Jurkat, Clone E6-1 (cell line): ENCODE data around the gene SULT1C4.

Source experiments
- DNase-seq: peaks from one replicate; pipeline ENCODE4 v3.0.0-alpha.2; 2011; ENCODE audit warnings: low read depth, low spot score
- H3K4me3 ChIP-seq: 2 replicates; pipeline ENCODE4 v1.5.1; 2011; ENCODE audit warnings: mild to moderate bottlenecking, low read length, control low read depth, moderate library complexity

The SULT1C4 gene

DNA sequence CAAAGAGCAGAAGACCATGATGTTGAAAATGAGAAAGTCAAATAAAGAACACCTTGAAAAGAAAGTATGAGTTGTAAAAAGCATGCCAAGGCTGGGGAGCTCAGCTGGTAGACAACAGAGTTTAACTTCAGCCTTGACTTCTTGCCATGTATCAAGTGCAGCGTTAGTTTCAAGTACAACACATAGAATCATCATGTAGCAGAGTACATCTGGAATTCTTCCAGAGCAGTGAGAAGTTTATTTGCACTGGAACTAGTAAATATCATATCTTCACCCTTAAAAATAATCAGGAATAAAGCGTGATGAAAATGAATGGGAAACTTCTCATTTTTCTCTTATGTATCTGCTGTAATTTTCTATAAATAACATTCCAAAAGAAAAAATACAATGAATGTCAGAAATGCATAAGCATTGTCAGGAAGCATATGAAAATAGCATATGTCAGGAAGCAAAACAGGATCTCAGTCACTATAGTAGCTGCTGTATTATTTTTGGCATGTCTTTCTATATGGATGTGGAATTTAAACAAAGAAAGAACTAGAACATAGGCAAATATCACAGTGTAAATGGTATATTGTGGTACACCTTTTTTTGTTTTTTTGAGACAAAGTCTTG lies 10.1 kb upstream of the SULT1C4 start:
- DNase-seq = no peak
- H3K4me3 ChIP-seq = no peak overlapping the region

DNA sequence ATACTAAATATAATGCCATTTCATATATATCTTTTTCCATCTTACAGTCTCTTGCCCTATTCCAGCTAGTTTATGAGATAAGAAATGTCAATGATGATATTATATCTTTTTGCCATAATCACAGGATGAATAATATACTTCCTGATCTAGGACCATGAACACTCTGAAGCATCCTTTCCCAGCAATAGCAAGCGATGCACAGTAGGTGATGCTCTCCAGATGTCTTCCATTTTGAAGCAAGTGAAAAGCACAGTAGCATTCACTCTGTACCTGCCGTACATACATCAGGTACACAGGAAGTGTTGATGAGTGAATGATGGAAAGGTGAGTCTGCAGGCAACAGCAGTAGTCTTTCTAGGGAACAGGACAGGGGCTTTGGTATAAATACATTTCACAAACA lies 8.6 kb upstream of the SULT1C4 start:
- no peak for DNase-seq

DNA sequence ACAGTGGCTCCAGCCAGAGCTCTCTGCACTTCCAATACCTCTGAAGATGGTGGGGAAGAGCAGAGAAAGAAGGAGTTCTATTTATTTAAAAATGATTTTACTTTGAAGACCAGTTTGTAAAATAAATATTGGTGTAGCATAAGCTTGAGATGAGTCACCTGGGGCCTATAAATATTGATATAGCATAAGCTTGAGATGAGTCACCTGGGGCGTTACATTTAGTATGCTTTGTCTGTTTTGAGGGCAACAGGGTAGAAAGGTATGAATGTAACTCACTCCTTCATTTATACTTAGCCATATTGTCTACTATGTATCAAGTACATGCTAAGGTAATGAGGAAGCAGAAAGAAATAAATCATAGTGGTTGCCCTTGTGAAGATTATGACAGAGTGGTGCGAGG lies 7.7 kb upstream of the SULT1C4 start:
- no peak for DNase-seq
- H3K4me3 ChIP-seq = no peak overlapping the region

More for the DNA sequence above, 8.6 kb upstream of the SULT1C4 start:
- H3K4me3 ChIP-seq = no peak overlapping the region

DNA sequence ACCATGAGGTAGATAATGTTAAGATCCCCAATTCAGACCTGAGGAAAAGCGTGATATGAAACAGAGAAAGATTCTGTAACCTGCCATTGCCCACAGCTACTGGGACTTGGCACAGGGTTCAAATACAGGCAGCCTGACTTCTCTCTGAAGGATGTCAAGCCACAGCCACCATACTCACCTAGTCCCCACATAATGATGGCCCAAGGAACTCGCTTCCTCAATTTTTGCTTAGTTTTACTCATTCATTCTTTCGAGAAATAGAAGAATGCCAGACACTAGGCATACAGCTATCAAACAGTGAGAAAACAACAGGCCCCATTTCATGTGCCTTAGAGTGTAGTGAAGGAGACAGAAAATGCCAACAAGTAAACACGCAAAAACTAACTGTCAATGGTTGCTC lies 980 bp upstream of the SULT1C4 start:
- DNase-seq = no peak

DNA sequence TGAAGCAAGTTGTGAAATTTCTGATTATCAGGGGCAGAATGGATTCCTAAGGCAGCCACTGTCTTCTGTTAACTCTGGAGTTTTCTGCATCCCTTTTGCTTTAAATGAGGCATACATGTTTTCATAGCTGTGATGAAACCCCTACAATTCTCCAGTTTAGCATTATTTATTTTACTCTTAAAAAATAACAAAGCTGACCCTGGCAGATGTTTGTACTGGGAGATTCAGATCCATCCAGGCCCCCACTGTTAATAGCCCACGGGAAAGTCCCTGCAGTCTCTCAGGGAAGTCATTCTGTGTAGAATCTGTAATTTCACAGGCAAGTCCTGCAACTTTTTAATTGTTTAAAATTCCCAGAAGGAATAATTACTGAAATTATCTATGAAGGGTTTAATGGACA lies 353 bp upstream of the SULT1C4 start:
- DNase-seq = no peak
- no peak overlapping the region for H3K4me3 ChIP-seq

More for the DNA sequence above, 980 bp upstream of the SULT1C4 start:
- no peak overlapping the region for H3K4me3 ChIP-seq

DNA sequence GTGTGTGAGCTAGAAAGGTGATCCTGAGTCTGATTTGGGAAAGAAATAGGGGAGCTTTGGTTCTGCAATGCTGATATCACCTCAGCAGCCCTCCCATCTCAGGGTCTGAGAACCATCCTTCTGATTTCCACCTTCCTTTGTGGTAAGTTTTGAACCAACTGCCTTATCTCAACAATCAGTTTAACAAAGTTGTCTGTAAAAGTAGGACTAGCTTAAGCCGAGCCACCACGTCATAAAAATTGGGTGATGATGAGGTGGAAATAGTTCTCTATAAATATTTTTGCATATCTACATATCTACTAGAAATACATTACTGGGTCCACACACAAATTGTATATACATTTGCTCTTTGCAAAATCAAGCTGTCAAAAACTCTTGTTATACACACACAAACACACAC lies 1.1 kb downstream of the SULT1C4 start:
- DNase-seq = no peak
- no peak overlapping the region for H3K4me3 ChIP-seq

DNA sequence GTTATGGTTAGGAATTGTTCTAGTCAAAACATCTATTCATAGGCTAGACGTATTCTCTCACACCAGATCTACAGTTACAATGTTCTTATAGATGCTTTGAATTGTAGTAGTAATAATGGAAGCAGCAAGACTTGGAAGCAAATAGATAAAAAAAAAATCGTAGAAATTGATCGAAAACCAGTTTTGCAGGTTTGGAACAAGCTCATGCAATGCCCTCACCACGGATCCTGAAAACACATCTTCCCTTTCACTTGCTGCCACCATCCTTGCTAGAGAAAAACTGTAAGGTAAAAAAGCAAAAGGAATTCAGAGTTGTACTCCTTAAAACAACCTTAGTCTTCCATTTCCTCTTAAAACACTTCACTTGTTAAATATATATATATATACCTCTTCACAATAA lies 4.4 kb downstream of the SULT1C4 start:
- DNase-seq = no peak
- H3K4me3 ChIP-seq = no peak overlapping the region

DNA sequence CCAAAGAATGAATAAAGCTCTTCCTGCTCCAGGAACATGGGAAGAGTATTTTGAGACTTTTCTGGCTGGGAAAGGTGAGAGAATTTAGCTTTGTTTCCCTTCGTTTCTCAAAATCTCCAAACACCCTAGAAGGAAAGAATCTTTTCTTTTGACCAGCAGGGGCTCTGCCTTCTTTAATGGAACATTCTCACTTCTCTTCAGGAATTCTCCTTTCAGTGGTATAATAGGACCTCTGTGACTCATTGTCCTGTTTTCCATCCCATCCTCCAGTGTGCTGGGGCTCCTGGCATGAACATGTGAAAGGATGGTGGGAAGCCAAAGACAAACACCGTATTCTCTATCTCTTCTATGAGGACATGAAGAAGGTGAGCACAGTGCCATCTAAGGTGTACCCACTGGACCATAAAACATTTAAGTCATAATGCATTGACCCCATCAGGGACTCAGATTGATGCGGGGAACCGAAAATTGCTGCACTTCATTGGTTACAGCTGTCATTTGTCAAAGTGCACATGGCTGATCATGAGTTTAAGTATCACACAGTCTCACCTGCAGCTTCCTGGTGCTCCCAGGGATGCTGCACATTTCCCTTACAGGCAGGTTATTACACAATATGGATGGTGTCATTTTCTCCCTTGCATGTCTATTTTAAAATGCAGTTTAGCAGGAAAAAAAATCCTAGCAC lies 5.5 kb downstream of the SULT1C4 start:
- no peak for DNase-seq
- no peak overlapping the region for H3K4me3 ChIP-seq

DNA sequence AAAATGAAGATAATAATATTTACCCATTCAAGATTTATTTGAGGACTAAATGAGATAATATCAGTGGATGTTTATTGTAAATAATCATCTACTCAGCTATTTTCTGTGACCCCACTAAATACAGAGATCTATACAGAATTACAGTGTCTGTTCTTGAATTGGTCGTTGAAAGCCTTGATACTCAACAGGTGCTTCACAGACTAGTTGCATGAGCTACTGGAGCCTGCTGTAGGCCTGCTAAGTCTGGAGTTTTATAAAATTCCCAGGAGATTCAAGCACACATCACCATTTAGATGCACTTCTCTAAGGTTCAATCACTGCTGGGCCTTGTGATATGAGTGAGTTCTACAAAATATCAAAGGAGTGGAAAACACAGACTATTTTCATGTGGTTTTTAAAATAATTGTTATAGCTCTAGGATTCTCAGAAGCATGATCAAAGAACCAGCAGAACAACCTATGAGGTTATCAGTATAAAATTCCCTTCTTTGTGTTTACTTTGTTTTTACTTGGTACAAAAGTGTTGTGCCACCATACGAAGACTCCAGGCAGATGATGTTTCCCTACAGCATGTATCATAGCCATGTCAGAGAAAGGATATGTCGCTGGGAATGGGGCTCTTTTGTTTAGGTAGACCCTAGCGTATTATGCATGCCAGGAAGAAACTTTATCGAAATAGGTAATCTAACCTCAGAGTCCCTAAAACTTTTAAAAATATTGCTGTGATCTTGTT lies 7.1 kb downstream of the SULT1C4 start:
- DNase-seq = no peak
- H3K4me3 ChIP-seq = no peak overlapping the region

DNA sequence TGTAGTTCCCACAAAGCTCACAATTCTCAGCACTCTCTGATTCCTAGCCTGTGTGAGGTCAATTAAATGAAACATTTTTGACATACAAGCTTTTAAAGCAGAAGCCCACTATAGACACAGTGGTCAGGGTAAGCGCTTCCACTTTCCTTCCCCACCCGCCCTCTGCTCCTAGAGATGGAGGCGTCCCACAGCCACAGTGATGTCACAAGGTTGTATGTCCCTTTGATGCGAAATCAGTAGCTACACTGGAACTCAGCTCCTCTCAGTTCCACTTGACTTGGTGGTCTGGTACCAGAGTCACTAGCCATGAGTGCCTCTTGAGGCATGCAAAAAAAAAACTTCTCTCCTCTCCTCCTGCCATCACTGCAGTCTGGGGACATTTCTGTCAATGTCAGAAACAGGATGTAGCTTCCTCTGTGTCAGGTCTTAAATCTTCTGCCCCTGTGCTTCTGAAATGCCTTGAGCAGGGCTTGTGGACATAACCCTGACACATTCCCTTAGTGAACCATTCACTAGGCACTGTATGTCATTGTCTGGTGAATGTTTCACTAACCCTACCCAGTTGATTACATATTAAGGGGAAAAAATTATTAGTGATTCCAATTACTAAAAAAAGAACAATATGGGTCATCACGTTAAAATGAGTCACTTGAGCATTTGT lies 7.8 kb downstream of the SULT1C4 start:
- no peak overlapping the region for H3K4me3 ChIP-seq
- no peak for DNase-seq

DNA sequence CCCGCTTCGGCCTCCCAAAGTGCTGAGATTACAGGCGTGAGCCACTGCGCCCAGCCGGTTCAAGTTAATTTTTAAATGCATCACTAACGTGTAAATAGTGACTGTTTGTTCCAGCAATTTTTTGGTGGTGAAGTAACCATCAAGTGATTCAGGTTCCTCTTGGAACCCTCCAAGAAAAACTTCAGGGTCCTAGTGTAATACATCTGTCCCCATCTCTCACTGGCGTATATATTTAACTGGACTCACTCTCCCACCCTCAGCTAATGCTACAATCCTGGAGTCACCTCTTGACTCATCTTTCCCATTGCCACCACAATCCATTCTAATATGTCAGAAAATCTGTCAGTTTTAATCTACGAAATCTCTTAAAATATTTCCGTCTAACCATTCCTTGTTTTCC lies 10.3 kb downstream of the SULT1C4 start:
- DNase-seq = no peak

DNA sequence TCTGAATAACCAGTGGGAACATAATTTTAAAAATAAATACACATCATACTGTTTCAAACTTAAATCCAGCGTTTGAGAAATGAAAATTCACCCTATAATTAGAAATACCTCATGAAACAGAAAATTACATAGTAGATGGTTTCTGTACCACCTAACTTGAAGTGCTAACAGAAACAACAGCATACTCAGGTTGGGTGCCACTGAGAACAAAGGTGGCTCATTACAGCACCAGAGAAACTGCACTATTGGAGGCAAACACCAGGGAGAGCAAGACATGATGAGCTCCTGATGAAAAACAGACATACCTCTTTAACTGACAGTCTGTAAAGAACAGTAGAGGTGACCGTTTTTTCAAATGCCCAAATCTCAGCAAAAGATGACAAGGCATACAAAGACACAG lies 12.6 kb downstream of the SULT1C4 start:
- H3K4me3 ChIP-seq = no peak overlapping the region
- no peak for DNase-seq

More for the DNA sequence above, 10.3 kb downstream of the SULT1C4 start:
- H3K4me3 ChIP-seq = no peak overlapping the region

DNA sequence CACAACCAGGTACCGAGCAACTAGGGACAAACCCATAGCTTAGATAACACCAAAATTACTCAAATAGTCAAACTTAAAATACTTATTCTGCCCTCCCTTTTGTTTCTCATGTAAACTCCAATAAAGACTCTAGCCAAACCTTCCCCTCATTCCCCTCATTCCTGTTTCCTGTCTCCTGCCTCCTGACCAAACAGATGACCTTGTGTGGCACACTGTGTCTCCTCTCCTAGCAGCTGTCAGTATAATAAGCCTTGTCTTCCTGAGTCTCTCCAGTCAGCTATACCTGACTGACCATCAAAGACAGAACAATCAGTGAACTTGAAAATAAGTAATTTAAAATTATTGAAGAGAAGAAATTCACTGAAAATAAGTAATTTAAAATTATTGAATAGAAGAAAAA lies 14.3 kb downstream of the SULT1C4 start:
- no peak overlapping the region for H3K4me3 ChIP-seq
- DNase-seq = no peak

DNA sequence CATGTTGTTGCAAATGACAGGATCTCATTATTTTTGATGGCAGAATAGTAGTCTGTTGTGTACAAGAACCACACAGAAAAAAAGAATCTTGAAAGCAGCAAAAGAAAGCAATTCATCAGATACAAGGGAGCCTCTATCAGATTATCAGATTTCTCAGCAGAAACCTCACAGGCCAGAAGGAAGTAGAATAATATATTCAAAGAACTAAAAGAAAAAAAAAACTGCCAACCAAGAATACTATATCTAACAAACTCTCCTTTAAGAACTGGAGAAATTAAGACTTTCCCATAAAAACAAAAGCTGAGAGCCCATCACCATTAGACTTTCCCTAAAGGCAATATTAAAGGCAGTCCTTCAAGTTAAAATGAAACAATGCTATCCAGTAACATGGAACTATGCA lies 15.4 kb downstream of the SULT1C4 start:
- no peak for DNase-seq
- no peak overlapping the region for H3K4me3 ChIP-seq

DNA sequence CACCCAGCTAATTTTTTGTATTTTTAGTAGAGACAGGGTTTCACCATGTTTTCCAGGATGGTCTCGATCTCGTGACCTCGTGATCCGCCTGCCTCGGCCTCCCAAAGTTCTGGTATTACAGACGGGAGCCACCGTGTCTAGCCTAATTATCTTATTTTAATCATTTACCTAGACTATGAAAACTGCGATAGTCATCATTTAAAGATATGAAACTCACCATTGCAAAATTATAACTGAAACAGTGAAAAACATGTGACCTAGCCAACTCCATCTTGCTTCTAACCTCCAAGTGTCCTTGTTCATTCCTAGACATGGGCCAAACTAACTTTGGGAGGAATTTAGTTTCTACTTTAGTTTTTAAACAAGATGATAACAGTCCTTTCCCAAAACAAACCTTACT lies 17.4 kb downstream of the SULT1C4 start:
- no peak overlapping the region for H3K4me3 ChIP-seq
- no peak for DNase-seq

DNA sequence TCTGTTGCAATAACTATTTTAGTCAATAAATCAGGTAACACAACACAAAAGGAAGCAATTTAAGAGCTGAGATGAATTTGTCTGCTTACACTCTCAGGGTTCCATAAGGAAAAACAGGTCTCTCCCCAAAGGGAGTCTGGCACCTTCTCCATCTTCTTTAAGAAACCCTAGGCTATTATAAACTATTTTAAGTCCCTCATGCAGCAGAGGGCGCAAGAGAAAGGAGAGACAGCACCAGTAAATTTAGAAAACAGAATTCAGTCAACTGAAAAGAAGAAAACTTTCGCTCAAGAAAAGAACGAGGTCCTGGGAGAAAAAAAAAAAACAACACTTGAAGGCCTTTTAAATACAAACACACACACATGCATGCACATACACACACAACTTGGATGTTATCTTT lies 19.1 kb downstream of the SULT1C4 start:
- peak; percentile 15 for DNase-seq

DNA sequence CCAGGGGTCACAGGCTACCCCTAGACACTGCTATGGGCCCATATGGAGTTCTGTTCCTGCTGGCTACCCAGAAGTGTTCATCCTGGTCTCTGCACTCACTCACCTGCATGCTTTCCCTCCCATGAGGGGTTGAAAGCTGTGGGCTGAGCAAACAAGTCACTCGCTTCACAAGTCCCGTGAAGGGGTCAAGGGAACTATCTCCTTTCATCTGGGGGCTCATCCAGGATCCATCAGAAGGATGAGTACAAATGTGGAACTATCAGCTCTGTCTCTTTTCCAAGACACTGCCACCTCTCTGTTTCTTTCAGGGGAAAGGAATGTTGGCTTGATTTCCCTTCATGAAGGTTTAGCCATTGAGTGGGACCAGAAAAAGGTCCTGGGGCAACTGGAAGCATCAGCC lies 21.7 kb downstream of the SULT1C4 start:
- H3K4me3 ChIP-seq = no peak overlapping the region
- no peak for DNase-seq

More for the DNA sequence above, 19.1 kb downstream of the SULT1C4 start:
- H3K4me3 ChIP-seq = no peak overlapping the region

DNA sequence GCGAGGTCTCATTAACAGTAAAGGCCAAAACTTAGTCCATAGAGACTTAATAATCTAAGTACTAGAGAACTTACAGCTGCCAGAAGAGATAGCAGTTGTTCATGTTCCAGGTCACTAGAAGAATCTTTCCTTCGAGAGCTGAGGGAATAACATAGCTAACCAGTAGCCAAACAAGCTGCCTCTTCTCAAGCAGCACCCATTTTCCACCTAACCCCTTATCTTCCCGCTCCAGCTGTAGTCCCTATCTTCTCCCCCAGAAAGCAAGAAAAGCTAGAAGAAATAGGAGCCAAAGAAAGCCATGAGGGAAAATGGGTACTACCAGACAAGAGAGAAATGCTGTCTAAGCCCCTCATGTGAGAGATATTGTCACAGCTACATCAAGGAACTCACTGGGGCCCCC lies 24.0 kb downstream of the SULT1C4 start:
- no peak for DNase-seq
- H3K4me3 ChIP-seq = no peak overlapping the region

DNA sequence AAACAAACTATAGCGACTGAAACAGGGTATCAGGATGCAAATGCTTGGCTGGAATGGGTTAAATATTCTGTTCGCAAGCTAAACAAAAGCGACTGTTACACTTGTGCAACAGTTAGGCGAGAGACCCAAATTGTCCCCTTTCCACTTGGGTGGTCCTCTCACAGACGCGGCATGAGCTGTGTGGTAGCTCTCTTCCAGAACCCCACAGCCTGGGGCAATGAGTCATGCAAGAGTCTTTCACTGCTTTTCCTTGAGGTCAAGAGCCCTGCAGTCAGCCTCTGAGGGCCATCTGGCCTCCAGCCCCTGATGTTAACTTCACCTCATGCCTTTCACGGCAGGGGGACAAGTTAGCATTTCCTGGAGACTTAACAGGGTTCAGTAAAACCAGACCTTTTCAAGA lies 25.7 kb downstream of the SULT1C4 start:
- H3K4me3 ChIP-seq = no peak overlapping the region
- DNase-seq = no peak

DNA sequence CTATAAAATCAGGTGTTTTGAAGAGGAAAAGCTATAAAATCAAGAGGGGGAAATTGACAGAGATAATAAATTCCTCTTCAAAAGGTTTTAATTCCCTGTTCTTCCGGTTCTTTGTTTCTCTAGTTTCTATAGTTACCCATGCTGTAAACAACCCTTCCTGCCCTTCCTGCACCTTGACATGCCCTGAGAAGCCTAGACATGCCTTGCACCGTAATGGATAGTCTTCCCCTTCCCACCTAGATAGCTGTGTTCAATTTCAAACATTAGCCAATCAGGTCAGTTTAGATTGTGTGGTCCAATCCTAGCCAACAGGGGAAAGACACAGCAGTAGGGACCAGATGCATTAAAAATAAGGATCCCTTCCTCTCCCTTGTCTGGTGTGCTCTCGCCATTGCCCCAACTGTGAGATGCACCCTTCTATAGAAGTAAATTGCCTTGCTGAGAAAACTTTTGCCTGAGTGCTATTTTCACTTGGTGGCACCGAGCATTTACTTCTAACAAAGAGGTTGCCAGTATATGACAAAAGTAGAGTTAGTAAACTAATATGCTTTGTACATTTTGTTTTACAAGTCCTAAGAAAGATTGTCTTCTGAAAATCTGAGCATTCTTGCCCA lies 27.1 kb downstream of the SULT1C4 start:
- no peak overlapping the region for H3K4me3 ChIP-seq
- DNase-seq = no peak
